ENCODE measurements around the gene TNFRSF19. TPM values are rescaled to one million over a fixed set of nuclear protein-coding genes. Genes with fewer than 3 reads are reported as not detected.
"Not testable (repeated sequence)": the region's sequence is repeated elsewhere in the genome, so short reads cannot be mapped to it uniquely, and the experiment has no call there.

TNFRSF19 gene
- total RNA-seq, 3 donors from 2014 or later, result 0.32 to 3.8 (median 0.58) TPM

DNA sequence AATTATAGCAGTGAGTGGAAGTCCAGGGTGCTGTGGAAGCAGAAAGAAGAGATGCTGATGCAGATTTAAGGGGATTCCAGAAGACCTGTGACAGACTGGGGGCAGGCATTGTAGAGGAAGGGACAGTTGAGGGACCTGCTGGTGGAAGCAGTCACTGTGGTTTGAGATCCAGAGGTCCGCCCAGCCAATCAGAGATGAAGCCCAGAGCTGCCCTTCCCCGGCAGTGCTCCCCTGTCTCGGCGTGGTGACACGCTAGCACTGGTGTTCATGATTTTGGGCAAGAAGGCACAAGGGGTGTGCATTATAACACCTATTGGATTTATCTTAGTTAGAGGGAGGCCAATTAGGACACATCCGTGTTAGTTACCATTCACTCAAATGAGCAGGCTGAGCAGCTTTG is 16.1 kb downstream of the TNFRSF19 start:
- H3K36me3 ChIP-seq (ENCODE audit: low read depth), result no peaks in the 10 kb centered on the region
- TF ChIP-seq, protein P1, sequence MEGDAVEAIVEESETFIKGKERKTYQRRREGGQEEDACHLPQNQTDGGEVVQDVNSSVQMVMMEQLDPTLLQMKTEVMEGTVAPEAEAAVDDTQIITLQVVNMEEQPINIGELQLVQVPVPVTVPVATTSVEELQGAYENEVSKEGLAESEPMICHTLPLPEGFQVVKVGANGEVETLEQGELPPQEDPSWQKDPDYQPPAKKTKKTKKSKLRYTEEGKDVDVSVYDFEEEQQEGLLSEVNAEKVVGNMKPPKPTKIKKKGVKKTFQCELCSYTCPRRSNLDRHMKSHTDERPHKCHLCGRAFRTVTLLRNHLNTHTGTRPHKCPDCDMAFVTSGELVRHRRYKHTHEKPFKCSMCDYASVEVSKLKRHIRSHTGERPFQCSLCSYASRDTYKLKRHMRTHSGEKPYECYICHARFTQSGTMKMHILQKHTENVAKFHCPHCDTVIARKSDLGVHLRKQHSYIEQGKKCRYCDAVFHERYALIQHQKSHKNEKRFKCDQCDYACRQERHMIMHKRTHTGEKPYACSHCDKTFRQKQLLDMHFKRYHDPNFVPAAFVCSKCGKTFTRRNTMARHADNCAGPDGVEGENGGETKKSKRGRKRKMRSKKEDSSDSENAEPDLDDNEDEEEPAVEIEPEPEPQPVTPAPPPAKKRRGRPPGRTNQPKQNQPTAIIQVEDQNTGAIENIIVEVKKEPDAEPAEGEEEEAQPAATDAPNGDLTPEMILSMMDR (IDR thresholded peaks at IDR 0.05), result no peak
- no peaks in the 10 kb centered on the region for H3K4me1 ChIP-seq (ENCODE audit: low read depth)
- no peak overlapping the region for H3K4me3 ChIP-seq
- intact Hi-C loops (cut with DNase I, micrococcal nuclease), result no loop called here
- H3K9me3 ChIP-seq, result no peaks in the 10 kb centered on the region
- ATAC-seq (no peak), DNase-seq (no peak)

DNA sequence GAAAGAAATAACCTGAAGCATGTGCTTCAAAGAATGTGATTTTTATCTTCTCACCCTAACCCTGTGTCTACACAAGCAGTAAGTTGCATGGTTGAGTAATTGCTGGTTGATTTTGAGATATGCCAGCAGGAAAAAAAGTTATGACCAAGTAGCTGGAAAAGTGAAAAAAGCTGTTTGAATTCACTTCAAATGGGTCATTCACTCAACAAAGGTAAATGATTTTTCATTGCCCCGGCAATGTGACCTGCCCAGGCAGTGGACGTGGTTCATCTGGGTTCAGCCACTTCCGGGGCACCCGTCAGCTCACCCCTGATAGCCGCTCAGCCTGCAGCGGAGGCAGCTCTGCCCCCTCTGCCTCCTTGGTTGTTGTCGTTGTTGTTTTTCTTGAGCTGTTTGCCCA is 18.5 kb downstream of the TNFRSF19 start:
- H3K4me3 ChIP-seq, result no peak overlapping the region
- ATAC-seq (no peak), DNase-seq (no peak)
- H3K4me1 ChIP-seq (ENCODE audit: low read depth), result no peaks in the 10 kb centered on the region
- intact Hi-C loops (cut with DNase I, micrococcal nuclease), result no loop called here
- H3K9me3 ChIP-seq, result no peaks in the 10 kb centered on the region
- TF ChIP-seq, protein P1 (IDR thresholded peaks at IDR 0.05), result no peak
- no peaks in the 10 kb centered on the region for H3K36me3 ChIP-seq (ENCODE audit: low read depth)

DNA sequence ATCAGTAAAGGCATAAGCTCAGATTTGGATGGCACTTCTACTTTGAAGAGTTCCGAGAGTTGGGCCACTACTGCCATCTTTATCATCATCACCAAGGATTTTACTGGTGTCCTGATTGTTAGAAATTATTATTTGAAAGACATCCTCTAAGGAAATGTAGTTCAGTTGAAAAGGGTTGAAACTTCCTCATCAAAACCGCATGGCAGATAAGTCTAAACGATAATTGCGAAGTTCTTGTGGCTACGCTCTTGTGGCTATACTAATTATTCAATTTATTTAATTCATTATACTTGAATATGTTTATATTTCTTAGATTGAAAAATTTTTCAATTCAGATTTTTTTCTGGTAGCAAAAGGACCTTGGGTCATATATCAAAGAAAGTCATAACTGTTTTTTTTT is 22.4 kb downstream of the TNFRSF19 start:
- intact Hi-C loops (cut with DNase I, micrococcal nuclease), result no loop called here
- DNase-seq (no peak), ATAC-seq (no peak)
- TF ChIP-seq, protein P1 (IDR thresholded peaks at IDR 0.05), result no peak
- no peaks in the 10 kb centered on the region for H3K4me1 ChIP-seq (ENCODE audit: low read depth)
- no peaks in the 10 kb centered on the region for H3K36me3 ChIP-seq (ENCODE audit: low read depth)
- H3K4me3 ChIP-seq, result no peak overlapping the region
- no peaks in the 10 kb centered on the region for H3K9me3 ChIP-seq

DNA sequence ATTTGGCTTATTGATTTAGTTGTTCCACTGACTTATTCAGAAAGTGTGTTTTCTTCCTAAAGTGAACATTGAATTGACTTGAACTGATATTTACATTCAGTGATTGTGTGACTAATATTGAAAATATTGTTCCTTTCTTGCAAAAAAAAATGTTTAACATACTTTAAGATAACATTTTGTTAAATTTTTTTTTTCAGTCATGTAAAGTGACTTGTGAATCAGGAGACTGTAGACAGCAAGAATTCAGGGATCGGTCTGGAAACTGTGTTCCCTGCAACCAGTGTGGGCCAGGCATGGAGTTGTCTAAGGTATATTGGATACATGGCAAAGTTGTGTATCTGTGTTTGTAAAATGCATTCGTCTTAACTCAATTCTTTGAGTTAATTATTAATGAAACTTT is 22.9 kb downstream of the TNFRSF19 start:
- TF ChIP-seq, protein P1 (IDR thresholded peaks at IDR 0.05), result no peak
- intact Hi-C loops (cut with DNase I, micrococcal nuclease), result no loop called here
- H3K4me3 ChIP-seq, result no peak overlapping the region
- H3K36me3 ChIP-seq (ENCODE audit: low read depth), result no peaks in the 10 kb centered on the region
- H3K4me1 ChIP-seq (ENCODE audit: low read depth), result no peaks in the 10 kb centered on the region
- H3K9me3 ChIP-seq, result no peaks in the 10 kb centered on the region
- DNase-seq, result no peak
- no peak for ATAC-seq

DNA sequence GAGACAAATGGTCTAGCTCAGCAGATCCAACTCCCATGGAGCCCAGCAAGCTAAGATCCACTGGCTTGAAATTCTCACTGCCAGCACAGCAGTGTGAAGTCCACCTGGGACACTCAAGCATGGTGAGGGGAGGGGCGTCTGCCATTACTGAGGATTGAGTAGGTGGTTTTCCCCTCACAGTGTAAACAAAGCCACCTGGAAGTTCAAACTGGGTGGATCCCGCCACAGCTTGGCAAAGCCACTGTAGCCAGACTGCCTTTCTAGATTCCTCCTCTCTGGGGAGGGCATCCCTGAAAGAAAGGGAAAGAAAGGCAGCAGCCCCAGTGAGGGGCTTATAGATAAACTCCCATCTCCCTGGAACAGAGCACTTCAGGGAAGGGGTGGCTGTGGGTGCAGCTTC is 24.1 kb downstream of the TNFRSF19 start:
- H3K9me3 ChIP-seq; H3K4me1 ChIP-seq (ENCODE audit: low read depth); H3K36me3 ChIP-seq (ENCODE audit: low read depth); H3K4me3 ChIP-seq; ATAC-seq; DNase-seq; intact Hi-C loops (cut with DNase I, micrococcal nuclease): not testable (repeated sequence)

DNA sequence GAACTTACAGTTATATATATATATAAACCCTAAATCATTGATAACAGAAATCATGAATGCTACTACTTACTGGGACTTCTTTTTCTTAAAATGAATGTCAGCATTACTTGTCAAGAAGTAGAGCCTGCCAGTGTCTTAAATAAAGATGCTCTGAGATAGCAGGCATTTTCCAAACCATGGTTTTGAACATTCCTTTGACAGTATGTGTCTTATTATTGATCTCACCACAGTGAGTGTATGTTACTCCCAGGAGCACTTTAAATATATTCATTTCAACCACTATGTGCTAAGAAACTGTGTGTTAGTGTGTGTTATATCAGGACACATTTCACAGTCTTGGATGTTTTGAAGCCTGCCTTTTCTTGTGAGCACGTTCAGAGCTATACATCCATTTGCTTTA is 28.2 kb downstream of the TNFRSF19 start:
- ATAC-seq (no peak), DNase-seq (no peak)
- intact Hi-C loops (cut with DNase I, micrococcal nuclease), result no loop called here
- Histone ChIP-seq H3K9me3 (no peaks in the 10 kb centered on the region), H3K36me3 (ENCODE audit: low read depth) (no peaks in the 10 kb centered on the region), H3K4me1 (ENCODE audit: low read depth) (no peaks in the 10 kb centered on the region), H3K4me3 (no peak overlapping the region)
- TF ChIP-seq, protein P1 (IDR thresholded peaks at IDR 0.05), result no peak
